ENCODE data around the gene SCN9A.

DNA sequence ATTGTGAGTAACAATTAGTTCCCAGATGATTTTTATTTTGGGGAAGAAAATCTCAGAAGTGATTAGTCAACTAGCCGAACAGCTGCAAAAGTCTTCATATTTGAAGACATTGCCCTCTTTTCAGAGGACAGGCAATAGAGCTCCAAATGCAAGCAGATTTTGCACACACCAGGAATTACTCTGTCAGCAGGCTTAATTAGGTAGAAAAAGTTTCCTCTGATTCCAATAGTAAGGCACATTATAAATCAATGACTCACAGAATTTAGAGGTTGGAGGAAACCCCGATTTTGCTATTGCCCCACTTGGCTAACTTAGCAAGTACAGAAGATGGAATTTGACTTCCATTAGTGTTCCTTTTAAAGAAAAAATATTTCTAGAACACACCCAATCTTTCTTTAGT is 217.2 kb downstream of the SCN9A start:
- TF ChIP-seq, protein P1, sequence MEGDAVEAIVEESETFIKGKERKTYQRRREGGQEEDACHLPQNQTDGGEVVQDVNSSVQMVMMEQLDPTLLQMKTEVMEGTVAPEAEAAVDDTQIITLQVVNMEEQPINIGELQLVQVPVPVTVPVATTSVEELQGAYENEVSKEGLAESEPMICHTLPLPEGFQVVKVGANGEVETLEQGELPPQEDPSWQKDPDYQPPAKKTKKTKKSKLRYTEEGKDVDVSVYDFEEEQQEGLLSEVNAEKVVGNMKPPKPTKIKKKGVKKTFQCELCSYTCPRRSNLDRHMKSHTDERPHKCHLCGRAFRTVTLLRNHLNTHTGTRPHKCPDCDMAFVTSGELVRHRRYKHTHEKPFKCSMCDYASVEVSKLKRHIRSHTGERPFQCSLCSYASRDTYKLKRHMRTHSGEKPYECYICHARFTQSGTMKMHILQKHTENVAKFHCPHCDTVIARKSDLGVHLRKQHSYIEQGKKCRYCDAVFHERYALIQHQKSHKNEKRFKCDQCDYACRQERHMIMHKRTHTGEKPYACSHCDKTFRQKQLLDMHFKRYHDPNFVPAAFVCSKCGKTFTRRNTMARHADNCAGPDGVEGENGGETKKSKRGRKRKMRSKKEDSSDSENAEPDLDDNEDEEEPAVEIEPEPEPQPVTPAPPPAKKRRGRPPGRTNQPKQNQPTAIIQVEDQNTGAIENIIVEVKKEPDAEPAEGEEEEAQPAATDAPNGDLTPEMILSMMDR (IDR thresholded peaks at IDR 0.05), result no peak
- no peak for TF ChIP-seq POLR2A (IDR thresholded peaks at IDR 0.05)
